GM06990 (cell line): Measurements from ENCODE around the gene LSP1.

ENCODE experiments used
- DNase-seq: peaks from one replicate; pipeline ENCODE4 v3.0.0-alpha.2; 2011; ENCODE audit not compliant: insufficient read length; ENCODE audit errors: extremely low read depth
- H3K27me3 ChIP-seq: replicated peaks from 2 replicates; pipeline ENCODE4 v1.6.0; 2011; ENCODE audit warnings: low read length; ENCODE audit not compliant: control insufficient read depth, insufficient read depth
- H3K36me3 ChIP-seq: 2 replicates; pipeline ENCODE4 v1.5.1; 2011; ENCODE audit warnings: low read length; ENCODE audit not compliant: control insufficient read depth, insufficient read depth
- H3K4me3 ChIP-seq: replicated peaks from 2 replicates; pipeline ENCODE4 v1.5.1; 2011; ENCODE audit warnings: low read depth, mild to moderate bottlenecking, control low read depth, low read length
- CTCF ChIP-seq: IDR thresholded peaks from 2 replicates; pipeline ENCODE4 v1.5.1; 2011; ENCODE audit warnings: low read length, control low read depth, mild to moderate bottlenecking, inconsistent platforms; ENCODE audit not compliant: insufficient read depth, poor library complexity, severe bottlenecking

Gene LSP1

GRCh38 chr11:1830004-1830321, 22.9 kb upstream of the LSP1 start:
- Histone ChIP-seq H3K27me3 (no peaks in the 10 kb centered on the region; the same call in 1 of the 2 replicates), H3K36me3 (no peaks in the 10 kb centered on the region), H3K4me3 (no peak overlapping the region)
- no peak for DNase-seq
- no peak for TF ChIP-seq CTCF

DNA sequence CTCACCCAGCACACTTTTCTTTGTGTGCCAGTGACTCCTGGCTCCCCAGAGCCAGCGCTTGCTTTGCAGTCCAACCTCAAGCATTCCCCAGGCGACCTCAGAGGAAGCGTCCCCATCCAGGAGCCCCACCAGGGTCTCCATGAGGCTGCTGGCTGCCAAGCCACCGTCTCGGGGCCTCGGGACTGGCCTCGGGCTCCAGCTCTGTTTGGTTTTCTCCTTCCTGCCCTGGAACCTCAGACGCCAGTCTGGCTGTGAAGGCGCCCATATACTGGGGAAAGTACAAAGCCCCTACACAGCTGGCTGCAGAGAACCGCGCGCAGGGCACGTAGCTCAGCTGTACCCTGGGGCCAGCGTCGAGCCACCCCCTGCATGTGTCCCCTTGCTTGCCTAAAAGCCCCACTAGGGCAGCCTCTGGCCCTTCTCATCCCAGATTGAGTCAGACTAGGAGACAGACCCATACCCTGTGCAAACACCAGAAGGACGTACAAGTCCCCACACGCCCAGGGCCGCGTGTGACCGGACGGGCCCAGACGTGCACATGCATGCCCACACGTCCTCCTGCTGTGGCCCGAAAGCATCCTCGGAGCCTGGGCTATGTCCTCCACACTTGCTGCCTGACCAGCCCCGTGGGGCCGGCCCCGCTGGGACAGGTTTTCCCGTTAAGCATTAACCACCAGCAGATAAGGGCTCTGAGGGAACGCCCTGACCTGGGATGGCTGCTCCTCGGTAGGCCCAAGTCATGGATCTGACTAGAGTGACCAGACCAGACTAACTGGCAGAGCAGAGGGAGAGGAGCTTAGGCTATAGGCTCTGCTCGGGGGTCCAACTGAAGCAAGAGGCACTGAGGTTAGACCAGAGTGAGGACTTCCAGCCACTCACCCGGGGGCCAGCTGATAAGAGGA, 22.3 kb upstream of the LSP1 start:
- no peaks in the 10 kb centered on the region; the same call in 1 of the 2 replicates for H3K27me3 ChIP-seq
- H3K36me3 ChIP-seq, result no peaks in the 10 kb centered on the region
- no peak overlapping the region for H3K4me3 ChIP-seq
- TF ChIP-seq CTCF, result no peak
- DNase-seq, result no peak

- no peaks in the 10 kb centered on the region for H3K36me3 ChIP-seq
- no peak for DNase-seq
- no peak overlapping the region for H3K4me3 ChIP-seq
- no peaks in the 10 kb centered on the region; the same call in 1 of the 2 replicates for H3K27me3 ChIP-seq
- TF ChIP-seq CTCF, result no peak
These were observed 21.3 kb upstream of the LSP1 start for GRCh38 chr11:1831338-1832210.

DNA sequence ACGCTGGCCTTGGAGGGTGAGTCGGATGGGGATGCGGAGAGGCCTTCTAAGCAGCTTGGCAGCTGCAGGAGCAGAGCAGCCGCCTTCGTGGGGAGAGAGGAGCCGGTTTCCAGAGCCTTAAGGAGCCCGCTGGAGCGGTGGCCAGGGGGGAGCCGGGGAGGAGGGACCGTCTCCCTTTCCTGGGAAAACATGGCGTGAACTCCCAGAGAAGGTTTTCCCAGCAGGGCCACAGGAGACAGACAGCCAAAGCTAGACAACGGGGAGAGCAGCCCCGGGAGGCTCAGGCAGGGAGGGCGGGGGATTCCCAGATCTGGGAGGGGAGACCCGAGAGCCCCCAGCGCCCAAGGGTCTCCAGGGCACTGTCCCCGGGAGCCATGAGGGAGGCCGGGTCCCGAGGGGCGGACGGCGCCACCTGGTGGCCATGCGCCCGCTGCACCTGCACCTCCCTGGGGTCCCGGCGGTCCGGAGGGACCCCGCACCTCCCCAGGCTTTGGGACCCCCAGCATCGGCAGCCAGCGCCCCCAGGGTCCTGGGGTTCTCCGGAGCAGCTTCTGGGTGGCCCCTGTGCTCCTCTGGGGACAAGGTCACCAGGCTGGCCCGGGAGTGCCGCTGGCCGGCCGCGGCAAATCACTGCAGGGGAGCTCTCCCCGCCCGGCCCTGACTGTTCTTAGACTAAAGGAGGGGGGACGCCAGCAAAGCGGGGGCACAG, 20.5 kb upstream of the LSP1 start:
- no peak for DNase-seq
- H3K36me3 ChIP-seq, result no peaks in the 10 kb centered on the region
- H3K4me3 ChIP-seq, result no peak overlapping the region
- no peaks in the 10 kb centered on the region; the same call in 1 of the 2 replicates for H3K27me3 ChIP-seq
- peak; percentile 94 for TF ChIP-seq CTCF

DNA sequence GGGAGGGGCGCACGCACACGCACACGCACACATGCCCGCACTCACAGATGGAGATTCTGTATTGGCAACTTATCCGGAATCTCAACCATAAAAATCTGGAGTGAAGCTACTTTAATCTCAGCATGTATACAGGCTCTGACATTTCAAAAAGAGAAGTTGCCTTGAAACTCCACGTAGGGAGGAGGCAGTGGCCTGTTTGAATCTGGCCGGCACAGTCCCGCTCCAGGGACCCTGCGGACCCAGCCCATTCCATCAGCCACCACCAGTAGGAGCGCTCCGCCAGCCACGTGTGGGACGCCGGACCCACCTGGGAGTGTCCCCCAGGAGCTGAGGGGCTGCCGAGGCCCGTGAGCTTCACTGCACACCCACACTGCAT, 20.0 kb upstream of the LSP1 start:
- no peaks in the 10 kb centered on the region for H3K36me3 ChIP-seq
- H3K4me3 ChIP-seq, result no peak overlapping the region
- TF ChIP-seq CTCF, result no peak
- no peak for DNase-seq
- H3K27me3 ChIP-seq, result no peaks in the 10 kb centered on the region; the same call in 1 of the 2 replicates
